ENCODE results near the gene LTA.
A peak's percentile ranks its signal among the peaks of the same experiment; 100 is the strongest.

DNA sequence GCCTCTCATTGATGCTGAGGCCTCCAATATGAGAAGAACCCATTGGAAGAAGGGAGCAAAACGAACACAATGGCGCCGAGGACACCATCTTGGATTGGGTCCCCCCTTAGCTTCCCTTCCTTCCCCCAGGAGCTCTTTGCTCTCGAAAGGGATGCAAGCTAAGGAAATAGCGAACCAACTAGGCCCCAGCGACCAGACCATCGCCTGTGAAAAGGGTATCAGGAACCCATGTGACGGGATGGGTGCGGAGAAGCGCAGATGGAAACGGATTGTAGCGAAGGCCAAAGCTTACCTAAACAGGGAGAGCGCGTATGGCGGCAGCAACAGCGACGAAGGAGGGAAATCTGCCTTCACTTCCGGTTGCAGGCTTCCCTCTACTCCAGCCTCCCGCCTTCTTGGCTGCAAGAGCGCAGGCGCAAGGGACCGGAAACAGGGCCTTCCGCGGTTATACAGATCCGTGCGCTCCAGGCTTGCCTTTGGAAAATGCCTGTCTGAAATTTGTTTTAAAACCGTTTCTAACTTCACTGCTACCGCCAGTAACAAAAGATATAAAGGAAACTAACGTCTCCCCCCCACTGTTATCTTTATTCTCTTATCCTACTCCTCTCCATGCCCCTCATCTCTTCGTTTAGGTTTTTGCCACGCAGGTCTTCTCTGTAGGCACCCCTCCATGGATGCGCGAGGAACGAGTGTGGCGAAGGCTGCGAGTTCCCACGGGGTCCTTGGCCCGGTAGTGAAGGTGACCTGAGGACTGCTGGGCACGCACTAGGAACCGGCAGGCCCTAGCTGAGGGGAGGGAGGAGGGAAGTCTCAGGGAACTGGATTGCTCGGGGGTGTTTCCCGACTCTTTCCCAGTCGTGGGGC lies 30.2 kb upstream of the LTA start, which contains the start of gene DDX39B:
- TF ChIP-seq, protein P1, sequence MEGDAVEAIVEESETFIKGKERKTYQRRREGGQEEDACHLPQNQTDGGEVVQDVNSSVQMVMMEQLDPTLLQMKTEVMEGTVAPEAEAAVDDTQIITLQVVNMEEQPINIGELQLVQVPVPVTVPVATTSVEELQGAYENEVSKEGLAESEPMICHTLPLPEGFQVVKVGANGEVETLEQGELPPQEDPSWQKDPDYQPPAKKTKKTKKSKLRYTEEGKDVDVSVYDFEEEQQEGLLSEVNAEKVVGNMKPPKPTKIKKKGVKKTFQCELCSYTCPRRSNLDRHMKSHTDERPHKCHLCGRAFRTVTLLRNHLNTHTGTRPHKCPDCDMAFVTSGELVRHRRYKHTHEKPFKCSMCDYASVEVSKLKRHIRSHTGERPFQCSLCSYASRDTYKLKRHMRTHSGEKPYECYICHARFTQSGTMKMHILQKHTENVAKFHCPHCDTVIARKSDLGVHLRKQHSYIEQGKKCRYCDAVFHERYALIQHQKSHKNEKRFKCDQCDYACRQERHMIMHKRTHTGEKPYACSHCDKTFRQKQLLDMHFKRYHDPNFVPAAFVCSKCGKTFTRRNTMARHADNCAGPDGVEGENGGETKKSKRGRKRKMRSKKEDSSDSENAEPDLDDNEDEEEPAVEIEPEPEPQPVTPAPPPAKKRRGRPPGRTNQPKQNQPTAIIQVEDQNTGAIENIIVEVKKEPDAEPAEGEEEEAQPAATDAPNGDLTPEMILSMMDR (IDR thresholded peaks at IDR 0.05 in 8 of 11, conservative IDR thresholded peaks at IDR 0.05 in 3 of 11) = peak in 1 of 11 experiments; percentile 0
- peak; percentile 90 to 94 (median 93) for TF ChIP-seq POLR2AphosphoS5 (IDR thresholded peaks at IDR 0.05)

All from spleen (tissue), 7 donors.